Naive thymus-derived CD8-positive, alpha-beta T cell (primary cell): Measurements from ENCODE around the gene OR6B3. TPM values are rescaled to one million over a fixed set of nuclear protein-coding genes. Genes with fewer than 3 reads are reported as not detected.
A peak's percentile ranks its signal among the peaks of the same experiment; 100 is the strongest.
"Not testable (repeated sequence)": the region's sequence is repeated elsewhere in the genome, so short reads cannot be mapped to it uniquely, and the experiment has no call there.

Experiments used
- ATAC-seq, 2 donors: fragments of 150-1000 bp; cut with Tn5 transposase in 1 of 2; sonication (Bioruptor Pico), chemical (Tn5 transposase) in 1 of 2; 1 replicate in 1 of 2; 2 replicates in 1 of 2; pipeline ENCODE4 v1.10.0; 2021; ENCODE audit warnings: mild to moderate bottlenecking in 2 of 2, moderate library complexity in 2 of 2
- POLR2A ChIA-PET: fragments of 350-600 bp; sonication (Branson Sonifier 250); formaldehyde crosslinking; loops from one replicate; lab custom pipeline; 2021; ENCODE audit warnings: antibody characterized with exemption; lab: Charles Lee
- DNase-seq, 10 donors: peaks; one replicate each; pipeline versions ENCODE4 v3.0.0 to v3.0.0-alpha.2; 2020 to 2022
- H3K27ac Mint-ChIP-seq, 10 donors: one replicate each; pipeline ENCODE4 v1.8.0; 2020 to 2022; ENCODE audit warnings: mild to moderate bottlenecking in 10 of 10, mixed read lengths in 10 of 10, moderate library complexity in 4 of 10, inconsistent platforms in 1 of 10
- H3K27me3 Mint-ChIP-seq, 5 donors: one replicate each; pipeline ENCODE4 v1.8.0; 2021 to 2022; ENCODE audit warnings: mixed read lengths in 5 of 5
- H3K36me3 Mint-ChIP-seq, 3 donors: one replicate each; pipeline ENCODE4 v1.8.0; 2020 to 2022; ENCODE audit warnings: mixed read lengths in 3 of 3, mild to moderate bottlenecking in 2 of 3, inconsistent platforms in 1 of 3
- H3K4me1 Mint-ChIP-seq, 4 donors: one replicate each; pipeline ENCODE4 v1.8.0; 2021 to 2022; ENCODE audit warnings: mixed read lengths in 4 of 4
- H3K4me3 Mint-ChIP-seq, 10 donors: one replicate each; pipeline ENCODE4 v1.8.0; 2020 to 2022; ENCODE audit warnings: mild to moderate bottlenecking in 10 of 10, mixed read lengths in 10 of 10, moderate library complexity in 6 of 10, inconsistent platforms in 1 of 10
- H3K9me3 Mint-ChIP-seq, 9 donors: one replicate each; pipeline ENCODE4 v1.8.0; 2020 to 2022; ENCODE audit warnings: mixed read lengths in 9 of 9, mild to moderate bottlenecking in 3 of 9, inconsistent platforms in 1 of 9, moderate library complexity in 1 of 9
- polyA plus RNA-seq, 3 donors: library from polyadenylated mRNA; unstranded; fragments of 300-500 nt; fragmentation: Illumina TruSeq; gene quantifications; one replicate each; pipeline ENCODE4 v1.2.3, GENCODE V29; 2021
- total RNA-seq, 8 experiments: library from RNA in 2 of 8; stranded (reverse) in 2 of 8; gene quantifications; one replicate each; pipeline ENCODE4 v1.2.3 and lab custom pipeline; 2021 to 2026

The OR6B3 gene
- total and polyA plus RNA-seq, 5 experiments from 2014 or later: not detected

DNA sequence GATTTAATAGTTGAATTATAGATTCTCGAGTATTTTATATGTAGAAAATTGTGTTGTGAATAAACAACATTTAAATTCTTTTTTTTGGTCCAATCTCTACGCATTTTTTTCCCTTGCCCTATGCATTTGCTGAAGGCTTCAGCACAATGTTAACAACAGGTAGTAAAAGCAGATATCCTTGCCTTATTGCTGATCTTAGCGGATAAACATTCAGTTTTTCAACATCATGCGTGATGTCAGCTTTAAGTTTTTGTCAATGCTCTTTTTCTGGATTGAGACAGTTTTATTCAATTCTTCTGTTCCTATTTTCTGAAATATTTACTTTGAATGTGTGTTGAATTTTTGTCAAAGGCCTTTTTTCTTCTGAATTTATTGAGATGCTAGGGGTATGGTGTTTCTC lies 11.6 kb upstream of the OR6B3 start:
- DNase-seq: no peak
- ATAC-seq: no peak
- H3K4me3 Mint-ChIP-seq: no peak overlapping the region
- POLR2A ChIA-PET: no interaction called here
- H3K4me1 Mint-ChIP-seq: peaks cover 0 to 2% (median 0%) of the 10 kb centered on the region in 4 donors
- H3K9me3 Mint-ChIP-seq: peaks cover 2 to 25% (median 12%) of the 10 kb centered on the region in 9 donors
- H3K27me3 Mint-ChIP-seq: peaks cover 8 to 27% (median 12%) of the 10 kb centered on the region in 5 donors
- H3K27ac Mint-ChIP-seq: no peak overlapping the region
- peaks cover 0 to 10% (median 4%) of the 10 kb centered on the region in 3 donors for H3K36me3 Mint-ChIP-seq

DNA sequence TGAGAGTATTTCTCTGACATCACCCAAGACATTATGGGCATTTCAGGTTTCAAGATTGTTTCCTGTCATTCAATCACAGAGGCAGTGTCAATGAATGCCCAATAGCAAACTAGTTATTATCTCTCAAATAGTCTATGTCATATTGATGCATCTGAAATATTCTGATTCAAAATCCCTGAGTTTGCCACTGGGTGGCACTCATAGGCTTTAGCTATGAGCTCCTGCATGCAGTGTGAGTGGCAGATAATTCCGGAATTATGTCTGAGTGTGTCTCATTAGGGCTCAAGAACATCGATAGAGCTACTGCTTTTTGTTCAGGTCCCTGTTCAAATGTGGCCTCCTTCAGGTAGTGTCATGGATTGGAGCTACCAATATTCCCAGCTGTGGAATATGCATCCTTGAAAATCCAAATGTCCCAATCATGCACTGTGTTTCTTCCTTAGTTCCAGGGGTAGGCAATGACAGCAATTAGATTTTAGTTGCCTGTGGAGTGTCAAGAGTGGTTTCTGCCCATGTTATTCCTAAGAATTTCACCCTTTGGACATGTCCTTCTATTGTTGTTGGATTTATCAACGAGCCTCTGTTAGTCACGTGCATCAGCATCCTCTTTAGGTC lies 7.8 kb upstream of the OR6B3 start:
- H3K36me3 Mint-ChIP-seq: no peaks in the 10 kb centered on the region
- ATAC-seq: peak; percentile 78 to 81

DNA sequence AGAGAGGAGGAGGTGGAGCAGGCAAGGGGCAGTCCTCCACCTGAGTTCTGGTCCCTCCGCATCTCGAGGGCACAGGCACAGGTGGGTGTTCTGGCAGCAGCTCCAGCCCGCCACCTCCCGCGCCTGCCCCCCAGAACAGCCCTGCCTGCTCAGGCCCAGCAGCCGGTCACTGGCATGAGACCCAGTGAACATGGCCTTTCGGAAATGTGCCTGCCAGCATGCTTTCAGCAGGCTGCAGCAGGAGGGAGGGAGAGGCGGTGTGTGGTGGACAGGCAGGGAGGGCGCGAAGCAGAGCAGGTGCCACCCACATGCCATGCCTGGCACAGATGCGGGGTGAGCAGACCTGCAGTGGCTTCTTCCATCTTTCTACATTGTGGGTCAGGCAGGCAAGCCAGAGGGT lies 3.4 kb upstream of the OR6B3 start:
- H3K4me1 Mint-ChIP-seq: peaks cover 0 to 9% (median 0%) of the 10 kb centered on the region in 4 donors
- no peaks in the 10 kb centered on the region for H3K9me3 Mint-ChIP-seq
- H3K36me3 Mint-ChIP-seq: peaks cover 0 to 3% (median 0%) of the 10 kb centered on the region in 3 donors
- no peak for DNase-seq
- POLR2A ChIA-PET: no interaction called here
- ATAC-seq: no peak
- H3K4me3 Mint-ChIP-seq: no peak overlapping the region
- peaks cover 26 to 63% (median 47%) of the 10 kb centered on the region in 5 donors for H3K27me3 Mint-ChIP-seq
- H3K27ac Mint-ChIP-seq: peak overlapping the region in 1 of 10 donors; percentile 51

More for the DNA sequence above, 7.8 kb upstream of the OR6B3 start:
- no peak overlapping the region for H3K4me3 Mint-ChIP-seq
- POLR2A ChIA-PET: no interaction called here
- peaks cover 0 to 2% (median 0%) of the 10 kb centered on the region in 4 donors for H3K4me1 Mint-ChIP-seq
- H3K27me3 Mint-ChIP-seq: peaks cover 9 to 42% (median 22%) of the 10 kb centered on the region in 5 donors
- no peak overlapping the region for H3K27ac Mint-ChIP-seq
- peak in 9 of 10 donors; percentile 6 to 76 (median 49) for DNase-seq
- H3K9me3 Mint-ChIP-seq: no peaks in the 10 kb centered on the region

DNA sequence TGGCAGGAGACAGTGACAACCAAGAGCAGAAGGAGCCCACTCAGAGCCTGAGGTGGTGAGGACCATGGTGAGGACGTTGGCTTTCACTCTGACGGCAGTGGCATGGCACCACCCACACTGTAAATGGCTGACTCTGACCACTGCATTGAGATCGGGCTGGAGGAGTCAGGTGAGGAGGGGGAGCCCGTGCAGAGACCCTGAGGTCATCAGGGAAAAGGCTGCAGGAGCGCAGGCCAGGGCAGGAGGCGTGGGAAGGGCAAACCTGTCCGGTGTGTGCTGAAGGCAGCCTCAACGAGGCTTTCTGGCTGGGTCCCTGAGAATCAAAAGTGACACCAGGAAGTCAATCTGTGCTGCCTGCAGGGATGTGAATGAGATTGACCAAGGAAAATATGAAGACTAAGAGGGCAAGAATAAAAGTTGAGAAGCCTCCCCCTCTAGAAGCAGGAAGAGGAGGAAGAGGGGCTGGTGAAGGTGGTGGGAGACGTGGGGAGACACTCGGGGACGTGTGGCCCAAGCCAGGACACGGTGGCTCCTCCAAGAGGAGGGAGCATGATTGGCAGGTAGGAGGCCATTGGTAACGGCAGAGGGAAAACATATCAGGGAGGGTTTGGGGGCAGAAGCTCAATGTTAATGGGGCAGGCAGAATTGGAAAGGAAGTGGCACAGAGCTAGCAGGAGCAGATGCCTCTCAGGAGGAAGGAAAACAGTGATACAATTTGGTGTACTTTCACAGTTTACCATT lies 2.0 kb upstream of the OR6B3 start:
- Mint-ChIP-seq H3K4me3 (no peak overlapping the region), H3K36me3 (peaks cover 0 to 3% (median 0%) of the 10 kb centered on the region in 3 donors), H3K27me3 (peaks cover 25 to 57% (median 47%) of the 10 kb centered on the region in 5 donors), H3K9me3 (no peaks in the 10 kb centered on the region), H3K4me1 (peaks cover 0 to 8% (median 0%) of the 10 kb centered on the region in 4 donors), H3K27ac (no peak overlapping the region)
- DNase-seq: no peak
- ATAC-seq: no peak
- POLR2A ChIA-PET: no interaction called here

DNA sequence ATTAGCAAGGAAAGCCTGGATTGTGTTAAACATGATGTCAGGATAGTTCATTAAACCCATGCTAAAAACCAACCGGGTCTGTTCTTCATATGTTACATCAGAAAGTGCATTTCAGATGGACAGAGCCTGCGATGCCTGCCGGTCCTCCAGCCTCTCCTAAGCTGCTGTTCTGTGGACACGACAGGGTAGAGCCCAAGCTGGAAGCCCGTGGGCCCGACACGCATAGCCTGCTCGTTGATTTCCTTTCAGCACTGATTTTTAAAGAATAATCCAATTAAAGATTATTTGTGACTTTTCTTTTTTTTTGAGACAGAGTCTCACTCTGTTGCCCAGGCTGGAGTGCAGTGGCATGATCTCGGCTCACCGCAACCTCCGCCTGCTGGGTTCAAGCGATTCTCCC lies 797 bp downstream of the OR6B3 start:
- POLR2A ChIA-PET: no interaction called here
- H3K27me3 Mint-ChIP-seq: peaks cover 24 to 60% (median 48%) of the 10 kb centered on the region in 5 donors
- no peak overlapping the region for H3K27ac Mint-ChIP-seq
- no peaks in the 10 kb centered on the region for H3K9me3 Mint-ChIP-seq
- H3K36me3 Mint-ChIP-seq: peaks cover 0 to 3% (median 0%) of the 10 kb centered on the region in 3 donors
- ATAC-seq (no peak), DNase-seq (no peak)
- H3K4me3 Mint-ChIP-seq: no peak overlapping the region
- H3K4me1 Mint-ChIP-seq: peaks cover 0 to 8% (median 0%) of the 10 kb centered on the region in 4 donors

DNA sequence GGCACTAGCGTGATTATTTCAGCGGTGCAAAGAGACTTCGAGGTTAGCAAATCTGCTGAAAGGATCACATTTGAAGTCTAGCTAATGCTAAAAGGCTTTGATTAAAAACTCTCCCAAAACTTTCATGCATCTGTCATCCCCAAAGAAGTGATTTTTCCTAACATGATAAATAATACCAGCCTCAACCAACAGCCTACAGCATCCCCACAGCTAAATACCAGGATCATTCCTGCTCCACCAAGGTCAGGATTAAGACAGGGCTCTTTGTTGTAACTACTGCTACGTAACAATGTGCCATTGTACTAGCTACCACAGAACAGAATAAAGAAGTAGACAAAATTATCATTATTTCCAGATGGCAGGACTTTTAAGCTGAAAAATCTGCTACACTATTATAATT lies 1.6 kb downstream of the OR6B3 start:
- Mint-ChIP-seq H3K27ac (no peak overlapping the region), H3K4me1 (peaks cover 0 to 8% (median 0%) of the 10 kb centered on the region in 4 donors), H3K36me3 (peaks cover 0 to 3% (median 0%) of the 10 kb centered on the region in 3 donors), H3K4me3 (no peak overlapping the region), H3K9me3 (no peaks in the 10 kb centered on the region), H3K27me3 (peaks cover 24 to 62% (median 47%) of the 10 kb centered on the region in 5 donors)
- POLR2A ChIA-PET: no interaction called here
- DNase-seq (no peak), ATAC-seq (no peak)

DNA sequence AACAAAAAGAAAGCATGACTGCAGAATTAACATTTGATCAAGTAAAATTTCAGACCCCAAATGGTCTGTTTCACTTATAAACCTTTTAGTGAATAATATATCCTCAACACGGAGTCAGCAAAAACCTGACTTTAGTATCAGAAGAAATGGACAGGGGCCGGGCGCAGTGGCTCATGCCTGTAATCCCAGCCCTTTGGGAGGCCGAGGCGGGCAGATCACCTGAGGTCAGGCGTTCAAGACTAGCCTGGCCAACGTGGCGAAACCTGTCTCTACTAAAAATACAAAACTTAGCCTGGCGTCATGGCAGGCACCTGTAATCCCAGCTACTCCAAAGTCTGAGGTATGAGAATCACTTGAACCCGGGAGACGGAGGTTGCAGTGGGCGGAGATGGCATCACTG lies 3.0 kb downstream of the OR6B3 start:
- POLR2A ChIA-PET: no interaction called here
- Mint-ChIP-seq H3K27ac (no peak overlapping the region), H3K9me3 (no peaks in the 10 kb centered on the region), H3K27me3 (peaks cover 22 to 62% (median 41%) of the 10 kb centered on the region in 5 donors), H3K4me3 (no peak overlapping the region), H3K36me3 (no peaks in the 10 kb centered on the region), H3K4me1 (peaks cover 0 to 5% (median 0%) of the 10 kb centered on the region in 4 donors)
- ATAC-seq (no peak), DNase-seq (no peak)

DNA sequence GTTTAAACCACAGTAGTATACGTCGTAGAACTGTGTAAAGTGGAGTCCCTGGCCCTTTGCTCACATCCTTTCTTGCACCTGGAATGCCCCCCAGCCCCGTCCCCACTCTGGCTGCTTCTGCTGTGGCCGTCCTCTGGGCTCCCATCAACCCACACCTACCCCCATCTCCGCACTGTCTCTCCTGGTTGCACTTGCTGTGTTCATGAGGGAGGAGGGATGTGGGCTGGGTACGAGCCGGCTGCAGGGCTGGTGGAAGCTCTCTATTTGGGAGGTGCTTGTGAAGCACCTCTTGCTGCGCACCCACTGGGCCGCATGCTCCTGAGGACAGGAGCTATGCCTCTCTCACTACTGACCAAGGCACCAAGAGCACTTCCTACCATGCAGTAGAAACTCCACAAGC lies 5.1 kb downstream of the OR6B3 start:
- Mint-ChIP-seq H3K4me1 (no peaks in the 10 kb centered on the region), H3K9me3 (no peaks in the 10 kb centered on the region), H3K36me3 (peaks cover 0 to 2% (median 0%) of the 10 kb centered on the region in 3 donors), H3K27ac (peak overlapping the region in 1 of 10 donors; percentile 30), H3K4me3 (no peak overlapping the region), H3K27me3 (peaks cover 20 to 59% (median 33%) of the 10 kb centered on the region in 5 donors)
- POLR2A ChIA-PET: no interaction called here
- DNase-seq (no peak), ATAC-seq (no peak)

DNA sequence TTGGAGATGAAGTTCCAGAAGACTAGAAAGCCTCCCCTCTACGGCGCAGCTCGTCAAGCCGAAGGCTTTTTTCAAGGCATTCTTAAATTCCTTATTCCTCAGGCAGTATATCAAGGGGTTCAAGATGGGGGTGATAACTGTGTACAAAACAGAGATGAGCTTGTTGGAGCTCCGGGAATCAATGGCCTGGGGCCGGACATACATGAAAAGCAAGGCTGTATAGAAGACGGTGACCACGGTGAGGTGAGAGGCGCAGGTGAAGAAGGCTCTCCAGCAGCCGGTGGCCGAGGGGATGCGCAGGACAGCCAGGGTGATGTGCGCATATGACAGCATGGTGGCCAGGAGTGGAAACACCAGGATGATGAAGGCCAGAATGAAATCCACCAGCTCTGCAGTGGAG lies 8.2 kb downstream of the OR6B3 start:
- ATAC-seq (no peak), DNase-seq (no peak)
- peaks cover 0 to 2% (median 0%) of the 10 kb centered on the region in 3 donors for H3K36me3 Mint-ChIP-seq
- H3K4me3 Mint-ChIP-seq: no peak overlapping the region
- POLR2A ChIA-PET: no interaction called here
- no peak overlapping the region for H3K27ac Mint-ChIP-seq
- peaks cover 19 to 64% (median 35%) of the 10 kb centered on the region in 5 donors for H3K27me3 Mint-ChIP-seq
- H3K4me1 Mint-ChIP-seq: no peaks in the 10 kb centered on the region
- no peaks in the 10 kb centered on the region for H3K9me3 Mint-ChIP-seq

DNA sequence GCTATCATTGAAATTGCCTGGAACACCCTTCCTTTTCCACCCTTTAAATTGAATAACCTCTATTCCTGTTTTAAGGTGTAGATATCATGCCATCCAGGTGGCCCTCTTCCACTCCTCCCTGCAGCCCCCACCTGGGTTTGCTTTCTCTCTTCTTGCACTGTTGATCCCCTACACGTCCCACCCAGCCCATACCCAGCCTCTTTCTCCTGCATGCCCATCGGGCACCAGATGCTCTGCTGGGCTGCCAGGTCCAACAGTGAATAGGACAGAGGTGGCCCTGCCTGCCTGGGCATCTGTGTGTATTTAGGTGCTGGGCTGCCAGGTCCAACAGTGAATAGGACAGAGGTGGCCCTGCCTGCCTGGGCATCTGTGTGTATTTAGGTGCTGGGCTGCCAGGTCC lies 9.2 kb downstream of the OR6B3 start:
- DNase-seq, H3K9me3 Mint-ChIP-seq, H3K27ac Mint-ChIP-seq, H3K4me1 Mint-ChIP-seq, POLR2A ChIA-PET, H3K36me3 Mint-ChIP-seq, ATAC-seq, H3K4me3 Mint-ChIP-seq: not testable (repeated sequence)
- peaks cover 19 to 63% (median 35%) of the 10 kb centered on the region in 5 donors for H3K27me3 Mint-ChIP-seq

DNA sequence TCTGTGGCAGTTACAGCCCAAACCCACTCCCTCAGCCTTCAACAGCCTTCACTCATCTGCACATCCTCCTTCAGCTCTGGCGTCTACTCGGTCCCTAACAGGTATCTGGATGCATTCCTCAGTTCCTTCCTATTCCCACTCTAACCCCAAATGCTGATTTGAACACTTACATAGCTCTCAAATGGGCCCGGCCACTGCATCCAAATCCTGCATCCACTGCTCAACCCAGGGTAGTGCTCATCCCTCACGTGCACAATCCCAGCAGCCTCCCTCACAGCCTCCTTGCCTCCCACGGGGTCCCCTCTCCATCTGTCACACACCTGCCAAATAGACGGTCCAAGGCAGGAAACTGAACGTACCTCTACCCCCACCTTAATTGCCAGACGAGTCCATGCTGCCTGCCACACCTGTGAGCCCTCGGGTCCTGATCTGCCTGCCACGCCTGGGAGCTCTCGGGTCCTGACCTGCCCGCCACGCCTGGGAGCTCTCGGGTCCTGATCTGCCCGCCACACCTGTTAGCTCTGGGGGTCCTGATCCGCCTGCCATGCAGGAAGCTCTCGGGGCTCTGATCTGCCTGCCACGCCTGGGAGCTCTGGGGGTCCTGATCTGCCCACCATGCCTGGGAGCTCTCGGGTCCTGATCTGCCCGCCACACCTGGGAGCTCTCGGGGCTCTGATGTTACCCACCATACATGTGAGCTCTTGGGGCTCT lies 9.9 kb downstream of the OR6B3 start:
- POLR2A ChIA-PET: no interaction called here
- no peaks in the 10 kb centered on the region for H3K4me1 Mint-ChIP-seq

DNA sequence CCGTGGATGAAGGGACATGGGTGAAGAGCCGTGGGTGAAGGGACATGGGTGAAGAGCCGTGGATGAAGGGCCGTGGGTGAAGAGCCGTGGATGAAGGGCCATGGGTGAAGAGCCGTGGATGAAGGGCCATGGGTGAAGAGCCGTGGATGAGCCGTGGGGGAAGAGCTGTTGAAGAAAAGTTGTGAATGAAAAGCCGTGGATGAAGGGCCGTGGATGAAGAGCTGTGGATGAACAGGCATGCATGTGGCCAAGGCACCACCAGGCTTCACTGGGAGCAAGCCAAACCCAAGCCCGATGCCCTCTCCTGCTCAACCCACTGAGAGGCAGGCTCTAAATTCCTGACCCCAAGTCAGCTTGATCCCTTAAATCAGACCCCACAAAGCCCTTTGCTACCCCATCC lies 10.6 kb downstream of the OR6B3 start:
- Mint-ChIP-seq H3K4me3 (no peak overlapping the region), H3K4me1 (no peaks in the 10 kb centered on the region), H3K27ac (no peak overlapping the region), H3K27me3 (peaks cover 17 to 49% (median 24%) of the 10 kb centered on the region in 5 donors), H3K36me3 (peaks cover 0 to 2% (median 0%) of the 10 kb centered on the region in 3 donors), H3K9me3 (no peaks in the 10 kb centered on the region)
- ATAC-seq (no peak), DNase-seq (no peak)
- POLR2A ChIA-PET: no interaction called here

More for the DNA sequence above, 9.9 kb downstream of the OR6B3 start:
- DNase-seq (no peak), ATAC-seq (no peak)
- Mint-ChIP-seq H3K9me3 (no peaks in the 10 kb centered on the region), H3K27ac (no peak overlapping the region), H3K27me3 (peaks cover 19 to 56% (median 29%) of the 10 kb centered on the region in 5 donors), H3K36me3 (peaks cover 0 to 2% (median 0%) of the 10 kb centered on the region in 3 donors), H3K4me3 (no peak overlapping the region)
